ENCODE measurements around the gene LASP1.
A peak's percentile ranks its signal among the peaks of the same experiment; 100 is the strongest.
"Not testable (repeated sequence)": the region's sequence is repeated elsewhere in the genome, so short reads cannot be mapped to it uniquely, and the experiment has no call there.

Gene LASP1

GRCh38 chr17:38942696-38943334 is 73.0 kb downstream of the LASP1 start:
- no peak for DNase-seq

GRCh38 chr17:38943607-38944006 is 73.7 kb downstream of the LASP1 start:
- DNase-seq = no peak

- DNase-seq = no peak
Observed at GRCh38 chr17:38947189-38947588, 77.3 kb downstream of the LASP1 start.

- DNase-seq = not testable (repeated sequence)
Observed at GRCh38 chr17:38953800-38954199, 83.9 kb downstream of the LASP1 start.

GRCh38 chr17:38958326-38958725 is 88.5 kb downstream of the LASP1 start:
- DNase-seq = no peak

- DNase-seq = no peak
Observed at GRCh38 chr17:38958756-38959155, 88.9 kb downstream of the LASP1 start.

- no peak for DNase-seq
Observed at GRCh38 chr17:38959508-38959907, 89.7 kb downstream of the LASP1 start.

- DNase-seq = no peak
Observed at GRCh38 chr17:38960402-38960801, 90.5 kb downstream of the LASP1 start.

- DNase-seq = no peak
Observed at GRCh38 chr17:38961413-38961812, 91.6 kb downstream of the LASP1 start.

GRCh38 chr17:38967290-38967738 is 97.5 kb downstream of the LASP1 start, which contains the start of gene FBXO47:
FBXO47 (minus strand) TSS chr17:38967403; CDS start chr17:38963025, 4,378 bp downstream.
- peak; percentile 69 to 86 for DNase-seq

- no peak for DNase-seq
Observed at GRCh38 chr17:38969281-38969680, 99.4 kb downstream of the LASP1 start.

- DNase-seq = no peak
Observed at GRCh38 chr17:38970128-38970527, 100.3 kb downstream of the LASP1 start.

GRCh38 chr17:38970804-38971203 is 100.9 kb downstream of the LASP1 start:
- DNase-seq = no peak

All from stimulated activated CD4-positive, alpha-beta T cell treated with anti-CD3 and anti-CD28 coated beads, Interleukin-4, amount 100 ng/mL, for 4 hours (primary cell).